HepG2 (cell line): ENCODE results near the gene MEAK7.

Experiments
- CHD2 ChIP-seq: IDR thresholded peaks from 2 replicates; pipeline ENCODE4 v1.6.1; 2011; ENCODE audit warnings: low read depth, low read length, improper control_type of control experiment
- ETV6 ChIP-seq: sonication (generic); formaldehyde crosslinking; conservative IDR thresholded peaks from 2 replicates; pipeline ENCODE4 v1.4.0; 2020; ENCODE audit warnings: missing genetic modification reagents
- SOX13 ChIP-seq, 3 experiments: fragments of 450-650 bp in 1 of 3; sonication (generic) in 1 of 3; formaldehyde crosslinking in 1 of 3; IDR thresholded peaks in 2 of 3; conservative IDR thresholded peaks in 1 of 3; 2 replicates each; pipeline versions ENCODE4 v1.5.0 to v1.6.1; 2016 to 2020; ENCODE audit warnings: antibody characterized with exemption in 1 of 3, mild to moderate bottlenecking in 1 of 3, missing compliant biosample characterization in 1 of 3, missing genetic modification reagents in 1 of 3, moderate library complexity in 1 of 3
- TF ChIP-seq, protein P1 (sequence below): sonication (generic); formaldehyde crosslinking; IDR thresholded peaks from 2 replicates; pipeline ENCODE4 v1.4.0; 2020; ENCODE audit warnings: missing genetic modification reagents, borderline replicate concordance
- TF ChIP-seq, protein P2 (sequence below): sonication (generic); formaldehyde crosslinking; IDR thresholded peaks from 2 replicates; pipeline ENCODE4 v1.4.0; 2020; ENCODE audit warnings: missing genetic modification reagents
- TF ChIP-seq, protein P3 (sequence below): IDR thresholded peaks from 2 replicates; pipeline ENCODE4 v1.6.1; 2012; ENCODE audit warnings: low read length, improper control_type of control experiment

DNA sequence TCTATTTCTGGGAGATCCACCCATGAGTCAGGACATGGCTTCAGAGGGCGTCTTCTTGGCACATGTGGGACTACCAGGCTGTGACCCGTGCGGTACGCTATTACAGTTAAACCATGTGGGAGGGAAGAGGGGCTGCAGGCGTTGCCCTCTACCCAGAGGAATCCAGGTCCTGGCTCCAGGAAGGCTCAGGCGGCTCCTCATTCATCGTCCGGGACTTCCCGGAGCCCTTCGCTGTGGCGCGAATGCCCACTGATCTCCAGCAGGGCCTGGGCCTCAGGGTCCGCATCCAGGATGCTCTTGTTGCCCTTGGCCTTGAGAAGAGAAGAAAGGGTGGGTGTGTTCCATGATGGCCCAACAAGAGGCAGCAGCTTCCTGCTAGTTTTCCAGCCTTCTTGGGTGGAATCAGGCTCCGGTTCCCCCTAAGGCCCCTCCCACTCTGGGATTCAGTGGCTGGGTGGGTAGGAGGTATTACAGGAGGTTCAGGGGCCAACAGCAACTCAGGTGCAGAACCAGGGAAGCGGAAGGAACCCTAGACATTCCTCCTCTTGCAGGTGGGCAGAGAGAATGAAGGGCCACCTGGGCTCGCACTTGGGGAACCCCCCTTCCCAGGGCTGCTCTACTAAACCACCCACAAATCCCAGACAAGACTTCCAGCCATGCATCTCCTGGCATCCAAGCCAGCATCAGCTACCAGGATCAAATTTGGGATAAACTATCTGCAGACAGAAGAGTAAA lies 24.6 kb downstream of the MEAK7 start:
- TF ChIP-seq, protein P1, sequence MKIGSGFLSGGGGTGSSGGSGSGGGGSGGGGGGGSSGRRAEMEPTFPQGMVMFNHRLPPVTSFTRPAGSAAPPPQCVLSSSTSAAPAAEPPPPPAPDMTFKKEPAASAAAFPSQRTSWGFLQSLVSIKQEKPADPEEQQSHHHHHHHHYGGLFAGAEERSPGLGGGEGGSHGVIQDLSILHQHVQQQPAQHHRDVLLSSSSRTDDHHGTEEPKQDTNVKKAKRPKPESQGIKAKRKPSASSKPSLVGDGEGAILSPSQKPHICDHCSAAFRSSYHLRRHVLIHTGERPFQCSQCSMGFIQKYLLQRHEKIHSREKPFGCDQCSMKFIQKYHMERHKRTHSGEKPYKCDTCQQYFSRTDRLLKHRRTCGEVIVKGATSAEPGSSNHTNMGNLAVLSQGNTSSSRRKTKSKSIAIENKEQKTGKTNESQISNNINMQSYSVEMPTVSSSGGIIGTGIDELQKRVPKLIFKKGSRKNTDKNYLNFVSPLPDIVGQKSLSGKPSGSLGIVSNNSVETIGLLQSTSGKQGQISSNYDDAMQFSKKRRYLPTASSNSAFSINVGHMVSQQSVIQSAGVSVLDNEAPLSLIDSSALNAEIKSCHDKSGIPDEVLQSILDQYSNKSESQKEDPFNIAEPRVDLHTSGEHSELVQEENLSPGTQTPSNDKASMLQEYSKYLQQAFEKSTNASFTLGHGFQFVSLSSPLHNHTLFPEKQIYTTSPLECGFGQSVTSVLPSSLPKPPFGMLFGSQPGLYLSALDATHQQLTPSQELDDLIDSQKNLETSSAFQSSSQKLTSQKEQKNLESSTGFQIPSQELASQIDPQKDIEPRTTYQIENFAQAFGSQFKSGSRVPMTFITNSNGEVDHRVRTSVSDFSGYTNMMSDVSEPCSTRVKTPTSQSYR (CRISPR knock-in tag) = no peak
- TF ChIP-seq, protein P2, sequence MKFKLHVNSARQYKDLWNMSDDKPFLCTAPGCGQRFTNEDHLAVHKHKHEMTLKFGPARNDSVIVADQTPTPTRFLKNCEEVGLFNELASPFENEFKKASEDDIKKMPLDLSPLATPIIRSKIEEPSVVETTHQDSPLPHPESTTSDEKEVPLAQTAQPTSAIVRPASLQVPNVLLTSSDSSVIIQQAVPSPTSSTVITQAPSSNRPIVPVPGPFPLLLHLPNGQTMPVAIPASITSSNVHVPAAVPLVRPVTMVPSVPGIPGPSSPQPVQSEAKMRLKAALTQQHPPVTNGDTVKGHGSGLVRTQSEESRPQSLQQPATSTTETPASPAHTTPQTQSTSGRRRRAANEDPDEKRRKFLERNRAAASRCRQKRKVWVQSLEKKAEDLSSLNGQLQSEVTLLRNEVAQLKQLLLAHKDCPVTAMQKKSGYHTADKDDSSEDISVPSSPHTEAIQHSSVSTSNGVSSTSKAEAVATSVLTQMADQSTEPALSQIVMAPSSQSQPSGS = no peak
- TF ChIP-seq, protein P3, sequence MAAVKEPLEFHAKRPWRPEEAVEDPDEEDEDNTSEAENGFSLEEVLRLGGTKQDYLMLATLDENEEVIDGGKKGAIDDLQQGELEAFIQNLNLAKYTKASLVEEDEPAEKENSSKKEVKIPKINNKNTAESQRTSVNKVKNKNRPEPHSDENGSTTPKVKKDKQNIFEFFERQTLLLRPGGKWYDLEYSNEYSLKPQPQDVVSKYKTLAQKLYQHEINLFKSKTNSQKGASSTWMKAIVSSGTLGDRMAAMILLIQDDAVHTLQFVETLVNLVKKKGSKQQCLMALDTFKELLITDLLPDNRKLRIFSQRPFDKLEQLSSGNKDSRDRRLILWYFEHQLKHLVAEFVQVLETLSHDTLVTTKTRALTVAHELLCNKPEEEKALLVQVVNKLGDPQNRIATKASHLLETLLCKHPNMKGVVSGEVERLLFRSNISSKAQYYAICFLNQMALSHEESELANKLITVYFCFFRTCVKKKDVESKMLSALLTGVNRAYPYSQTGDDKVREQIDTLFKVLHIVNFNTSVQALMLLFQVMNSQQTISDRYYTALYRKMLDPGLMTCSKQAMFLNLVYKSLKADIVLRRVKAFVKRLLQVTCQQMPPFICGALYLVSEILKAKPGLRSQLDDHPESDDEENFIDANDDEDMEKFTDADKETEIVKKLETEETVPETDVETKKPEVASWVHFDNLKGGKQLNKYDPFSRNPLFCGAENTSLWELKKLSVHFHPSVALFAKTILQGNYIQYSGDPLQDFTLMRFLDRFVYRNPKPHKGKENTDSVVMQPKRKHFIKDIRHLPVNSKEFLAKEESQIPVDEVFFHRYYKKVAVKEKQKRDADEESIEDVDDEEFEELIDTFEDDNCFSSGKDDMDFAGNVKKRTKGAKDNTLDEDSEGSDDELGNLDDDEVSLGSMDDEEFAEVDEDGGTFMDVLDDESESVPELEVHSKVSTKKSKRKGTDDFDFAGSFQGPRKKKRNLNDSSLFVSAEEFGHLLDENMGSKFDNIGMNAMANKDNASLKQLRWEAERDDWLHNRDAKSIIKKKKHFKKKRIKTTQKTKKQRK = no peak
- TF ChIP-seq SOX13 (IDR thresholded peaks at IDR 0.05) (no peak), SOX13 (CRISPR knock-in tag; conservative IDR thresholded peaks at IDR 0.05 in 1 of 2, IDR thresholded peaks at IDR 0.05 in 1 of 2) (no peak), CHD2 (no peak), ETV6 (CRISPR knock-in tag) (no peak)
